Activated B cell treated with CpG ODN at 0.5 μM for 24 hours (primary cell): ENCODE data around the gene FBXO44. TPM values are rescaled to one million over a fixed set of nuclear protein-coding genes. Genes with fewer than 3 reads are reported as not detected.

Experiments
- ATAC-seq: fragments of 200-7000 bp; cut with Tn5 transposase; one replicate; pipeline ENCODE4 v1.10.0; 2021; ENCODE audit warnings: low read depth, mild to moderate bottlenecking, moderate library complexity
- CTCF ChIA-PET: fragments of 350-600 bp; sonication (Branson Sonifier 250); formaldehyde crosslinking; loops from one replicate; lab custom pipeline; 2021; ENCODE audit warnings: antibody characterized with exemption; lab: Charles Lee
- POLR2A ChIA-PET: fragments of 350-600 bp; sonication (Branson Sonifier 250); formaldehyde crosslinking; loops from one replicate; lab custom pipeline; 2021; ENCODE audit warnings: antibody characterized with exemption; lab: Charles Lee
- DNase-seq: peaks from one replicate; pipeline ENCODE4 v3.0.0; 2022
- H3K27ac Mint-ChIP-seq: one replicate; pipeline ENCODE4 v1.8.0; 2020; ENCODE audit warnings: mixed read lengths
- H3K27me3 Mint-ChIP-seq: one replicate; pipeline ENCODE4 v1.8.0; 2021; ENCODE audit warnings: mixed read lengths
- H3K36me3 Mint-ChIP-seq: one replicate; pipeline ENCODE4 v1.8.0; 2021; ENCODE audit warnings: low read depth, mixed read lengths
- H3K4me1 Mint-ChIP-seq: one replicate; pipeline ENCODE4 v1.8.0; 2021; ENCODE audit warnings: mixed read lengths
- H3K4me3 Mint-ChIP-seq: one replicate; pipeline ENCODE4 v1.8.0; 2020; ENCODE audit warnings: mild to moderate bottlenecking, mixed read lengths
- H3K9me3 Mint-ChIP-seq: one replicate; pipeline ENCODE4 v1.8.0; 2020; ENCODE audit warnings: mixed read lengths
- intact Hi-C: fragments of 100-400 bp; cut with micrococcal nuclease; formaldehyde crosslinking; loops from one replicate; pipeline ENCODE4 v1.15.1; 2024
- total RNA-seq: library from RNA; stranded (reverse); gene quantifications from 2 replicates; pipeline ENCODE4 v1.2.3, GENCODE V29; 2022
- TF ChIP-seq, protein P1 (sequence below): fragments of 200-600 bp; IDR thresholded peaks from one replicate; pipeline ENCODE4 v1.8.0; 2022; ENCODE audit warnings: antibody characterized with exemption, mild to moderate bottlenecking

The FBXO44 gene
- total RNA-seq, 1 donor from 2014 or later = 27.2 TPM

DNA sequence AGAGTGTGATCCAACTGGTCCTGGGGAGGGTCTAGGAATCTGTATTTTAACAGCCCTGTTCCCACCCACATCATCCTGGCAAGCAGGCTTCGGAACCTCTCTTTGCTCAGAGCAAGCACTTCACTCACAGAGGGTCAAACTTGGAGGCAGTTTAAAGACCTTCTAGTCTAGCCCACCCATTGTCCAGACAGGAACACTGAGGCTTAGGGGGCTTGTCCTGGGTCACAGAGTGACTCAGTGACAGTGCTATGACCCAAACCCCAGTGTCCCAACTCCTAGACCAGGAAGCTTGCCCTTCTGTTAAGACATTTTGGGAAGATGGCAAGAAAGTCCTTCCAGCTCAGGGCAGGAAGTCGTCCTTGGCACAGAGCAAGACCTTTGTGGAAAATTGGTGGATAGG, 36.9 kb upstream of the FBXO44 start:
- ChIA-PET CTCF (no interaction called here), POLR2A (no interaction called here)
- Mint-ChIP-seq H3K4me1 (no peaks in the 10 kb centered on the region), H3K27ac (no peak overlapping the region), H3K4me3 (no peak overlapping the region), H3K36me3 (no peaks in the 10 kb centered on the region), H3K9me3 (no peaks in the 10 kb centered on the region), H3K27me3 (peaks cover 4% of the 10 kb centered on the region)
- no peak for DNase-seq
- ATAC-seq = no peak
- TF ChIP-seq, protein P1, sequence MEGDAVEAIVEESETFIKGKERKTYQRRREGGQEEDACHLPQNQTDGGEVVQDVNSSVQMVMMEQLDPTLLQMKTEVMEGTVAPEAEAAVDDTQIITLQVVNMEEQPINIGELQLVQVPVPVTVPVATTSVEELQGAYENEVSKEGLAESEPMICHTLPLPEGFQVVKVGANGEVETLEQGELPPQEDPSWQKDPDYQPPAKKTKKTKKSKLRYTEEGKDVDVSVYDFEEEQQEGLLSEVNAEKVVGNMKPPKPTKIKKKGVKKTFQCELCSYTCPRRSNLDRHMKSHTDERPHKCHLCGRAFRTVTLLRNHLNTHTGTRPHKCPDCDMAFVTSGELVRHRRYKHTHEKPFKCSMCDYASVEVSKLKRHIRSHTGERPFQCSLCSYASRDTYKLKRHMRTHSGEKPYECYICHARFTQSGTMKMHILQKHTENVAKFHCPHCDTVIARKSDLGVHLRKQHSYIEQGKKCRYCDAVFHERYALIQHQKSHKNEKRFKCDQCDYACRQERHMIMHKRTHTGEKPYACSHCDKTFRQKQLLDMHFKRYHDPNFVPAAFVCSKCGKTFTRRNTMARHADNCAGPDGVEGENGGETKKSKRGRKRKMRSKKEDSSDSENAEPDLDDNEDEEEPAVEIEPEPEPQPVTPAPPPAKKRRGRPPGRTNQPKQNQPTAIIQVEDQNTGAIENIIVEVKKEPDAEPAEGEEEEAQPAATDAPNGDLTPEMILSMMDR = no peak
- intact Hi-C loops = no loop called here

DNA sequence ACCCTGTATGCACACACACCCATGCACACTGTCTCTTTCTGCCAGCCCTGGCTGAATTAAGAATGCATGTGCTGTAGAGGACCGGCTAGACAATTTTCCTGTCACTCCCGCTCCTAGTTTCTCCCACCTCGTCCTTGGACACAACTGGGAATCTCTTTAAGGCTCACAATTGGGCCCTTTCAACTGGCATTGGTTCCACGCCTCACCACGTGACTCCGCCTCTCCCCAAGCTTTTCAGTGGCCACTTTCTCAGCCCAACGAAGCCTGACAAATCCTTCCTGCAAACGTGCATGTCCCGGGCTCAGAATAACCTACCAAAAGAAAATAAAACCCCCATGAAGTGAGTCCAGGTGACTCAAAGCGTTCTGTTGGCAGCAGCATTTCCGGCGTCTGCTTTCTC, 34.3 kb upstream of the FBXO44 start:
- Mint-ChIP-seq H3K36me3 (no peaks in the 10 kb centered on the region), H3K4me3 (no peak overlapping the region), H3K4me1 (no peaks in the 10 kb centered on the region), H3K9me3 (no peaks in the 10 kb centered on the region), H3K27ac (no peak overlapping the region), H3K27me3 (peaks cover 10% of the 10 kb centered on the region)
- POLR2A ChIA-PET = no interaction called here
- CTCF ChIA-PET = no interaction called here
- TF ChIP-seq, protein P1 = no peak
- DNase-seq = no peak
- intact Hi-C loops = no loop called here
- ATAC-seq = no peak

DNA sequence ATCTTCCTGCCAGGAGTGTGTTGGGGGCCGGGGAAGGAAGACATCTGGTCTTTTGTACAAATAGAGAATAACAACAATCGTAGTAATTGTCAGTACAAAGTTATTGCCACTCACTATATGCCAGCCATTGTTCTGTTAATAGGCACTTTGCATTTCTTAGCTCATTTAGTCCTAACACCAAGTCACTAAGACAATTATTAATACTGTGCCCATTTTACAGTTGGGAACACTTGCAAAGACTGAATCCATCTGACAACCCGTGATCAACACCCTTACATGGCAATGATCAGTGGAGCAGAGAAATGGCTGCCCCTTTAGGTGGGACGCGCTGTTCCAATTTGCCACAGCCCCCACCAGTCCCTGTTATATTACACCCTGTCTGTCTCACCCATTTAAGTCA, 33.8 kb upstream of the FBXO44 start:
- Mint-ChIP-seq H3K9me3 (no peaks in the 10 kb centered on the region), H3K27ac (no peak overlapping the region), H3K4me3 (no peak overlapping the region), H3K4me1 (no peaks in the 10 kb centered on the region), H3K27me3 (peaks cover 14% of the 10 kb centered on the region), H3K36me3 (no peaks in the 10 kb centered on the region)
- DNase-seq (no peak), ATAC-seq (no peak)
- CTCF ChIA-PET = no interaction called here
- intact Hi-C loops = no loop called here
- POLR2A ChIA-PET = no interaction called here
- TF ChIP-seq, protein P1 = no peak

DNA sequence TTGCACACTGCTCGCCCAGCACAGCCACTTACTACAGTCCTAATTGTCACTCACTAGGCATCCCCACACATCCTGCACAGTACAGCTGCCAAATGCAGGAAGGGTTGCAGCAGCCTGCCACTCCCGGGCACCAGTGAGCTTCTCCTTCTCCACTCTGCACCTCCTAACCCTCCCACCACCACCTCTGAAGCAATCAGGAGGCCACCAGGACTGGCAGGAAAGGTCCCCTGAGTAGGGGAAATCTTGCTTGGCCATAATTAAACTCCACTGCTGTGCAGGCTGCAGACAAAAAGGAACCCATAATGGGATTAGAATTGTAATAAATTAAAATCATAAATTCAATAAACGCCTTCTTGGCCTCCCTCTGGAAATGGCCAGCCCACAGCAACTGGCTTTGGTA, 32.3 kb upstream of the FBXO44 start:
- intact Hi-C loops = no loop called here
- H3K27me3 Mint-ChIP-seq = peaks cover 19% of the 10 kb centered on the region
- no peak overlapping the region for H3K27ac Mint-ChIP-seq
- ATAC-seq = no peak
- TF ChIP-seq, protein P1 = no peak
- ChIA-PET CTCF (no interaction called here), POLR2A (no interaction called here)
- no peaks in the 10 kb centered on the region for H3K36me3 Mint-ChIP-seq
- DNase-seq = no peak
- no peak overlapping the region for H3K4me3 Mint-ChIP-seq
- no peaks in the 10 kb centered on the region for H3K9me3 Mint-ChIP-seq
- H3K4me1 Mint-ChIP-seq = no peaks in the 10 kb centered on the region

DNA sequence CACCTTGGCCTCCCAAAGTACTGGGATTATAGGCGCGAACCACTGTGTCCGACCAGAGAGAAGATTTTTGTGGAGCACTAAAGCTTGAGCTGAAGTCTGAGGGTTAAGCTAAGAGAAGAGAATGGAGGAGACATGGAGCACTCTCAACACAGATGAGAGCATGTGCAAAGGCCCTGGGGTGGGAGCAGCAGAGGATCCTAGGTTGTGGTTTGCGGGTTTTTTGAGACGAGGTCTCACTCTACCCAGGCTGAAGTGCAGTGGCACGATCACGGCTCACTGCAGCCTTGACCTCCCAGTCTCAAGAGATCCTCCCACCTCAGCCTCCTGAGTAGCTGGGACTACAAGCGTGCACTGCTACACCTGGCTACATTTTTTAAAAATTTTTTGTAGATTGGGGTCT, 31.0 kb upstream of the FBXO44 start:
- ATAC-seq (no peak), DNase-seq (no peak)
- Mint-ChIP-seq H3K9me3 (no peaks in the 10 kb centered on the region), H3K4me1 (no peaks in the 10 kb centered on the region), H3K27ac (no peak overlapping the region), H3K36me3 (no peaks in the 10 kb centered on the region), H3K4me3 (no peak overlapping the region), H3K27me3 (peaks cover 24% of the 10 kb centered on the region)
- intact Hi-C loops = no loop called here
- ChIA-PET POLR2A (no interaction called here), CTCF (interaction anchor here (1.2 kb wide), 1 partner anchor 586 kb away, joined by 3 read pairs; no protein-coding TSS in a partner anchor)
- TF ChIP-seq, protein P1 = no peak
